ENCODE data around the gene EPN2.

GRCh38 chr17:19346351-19347255, 109.4 kb downstream of the EPN2 start:
- TF ChIP-seq POLR2AphosphoS5 (IDR thresholded peaks at IDR 0.05; ENCODE audit: low read depth, low read length): no peak
- TF ChIP-seq, protein P1, sequence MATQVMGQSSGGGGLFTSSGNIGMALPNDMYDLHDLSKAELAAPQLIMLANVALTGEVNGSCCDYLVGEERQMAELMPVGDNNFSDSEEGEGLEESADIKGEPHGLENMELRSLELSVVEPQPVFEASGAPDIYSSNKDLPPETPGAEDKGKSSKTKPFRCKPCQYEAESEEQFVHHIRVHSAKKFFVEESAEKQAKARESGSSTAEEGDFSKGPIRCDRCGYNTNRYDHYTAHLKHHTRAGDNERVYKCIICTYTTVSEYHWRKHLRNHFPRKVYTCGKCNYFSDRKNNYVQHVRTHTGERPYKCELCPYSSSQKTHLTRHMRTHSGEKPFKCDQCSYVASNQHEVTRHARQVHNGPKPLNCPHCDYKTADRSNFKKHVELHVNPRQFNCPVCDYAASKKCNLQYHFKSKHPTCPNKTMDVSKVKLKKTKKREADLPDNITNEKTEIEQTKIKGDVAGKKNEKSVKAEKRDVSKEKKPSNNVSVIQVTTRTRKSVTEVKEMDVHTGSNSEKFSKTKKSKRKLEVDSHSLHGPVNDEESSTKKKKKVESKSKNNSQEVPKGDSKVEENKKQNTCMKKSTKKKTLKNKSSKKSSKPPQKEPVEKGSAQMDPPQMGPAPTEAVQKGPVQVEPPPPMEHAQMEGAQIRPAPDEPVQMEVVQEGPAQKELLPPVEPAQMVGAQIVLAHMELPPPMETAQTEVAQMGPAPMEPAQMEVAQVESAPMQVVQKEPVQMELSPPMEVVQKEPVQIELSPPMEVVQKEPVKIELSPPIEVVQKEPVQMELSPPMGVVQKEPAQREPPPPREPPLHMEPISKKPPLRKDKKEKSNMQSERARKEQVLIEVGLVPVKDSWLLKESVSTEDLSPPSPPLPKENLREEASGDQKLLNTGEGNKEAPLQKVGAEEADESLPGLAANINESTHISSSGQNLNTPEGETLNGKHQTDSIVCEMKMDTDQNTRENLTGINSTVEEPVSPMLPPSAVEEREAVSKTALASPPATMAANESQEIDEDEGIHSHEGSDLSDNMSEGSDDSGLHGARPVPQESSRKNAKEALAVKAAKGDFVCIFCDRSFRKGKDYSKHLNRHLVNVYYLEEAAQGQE (IDR thresholded peaks at IDR 0.05; ENCODE audit: insufficient read depth in 1 of 2, low read depth in 2 of 2, low read length in 2 of 2): no peak
- TF ChIP-seq SIN3A (IDR thresholded peaks at IDR 0.05; ENCODE audit: borderline replicate concordance, insufficient read depth, low read length): no peak
